Ovary (tissue), 3 donors: Measurements from ENCODE around the gene MAGI1.

Experiments used
- EP300 ChIP-seq: sonication (generic); formaldehyde crosslinking; IDR thresholded peaks from one replicate; pipeline ENCODE4 v1.6.1; 2017; ENCODE audit warnings: antibody characterized with exemption
- POLR2A ChIP-seq: fragments of 450-650 bp; IDR thresholded peaks from one replicate; pipeline ENCODE4 v1.6.1; 2017; ENCODE audit warnings: antibody characterized with exemption, mild to moderate bottlenecking, moderate library complexity
- TF ChIP-seq, protein P1 (sequence below), 3 donors: fragments of 450-650 bp in 2 of 3; fragments of 200-600 bp in 1 of 3; IDR thresholded peaks; one replicate each; pipeline versions ENCODE4 v1.5.1 to v1.8.0; 2016 to 2022; ENCODE audit warnings: antibody characterized with exemption in 3 of 3, mild to moderate bottlenecking in 1 of 3
- donor health status: DM: no; HTN: no; CAD: no.

DNA sequence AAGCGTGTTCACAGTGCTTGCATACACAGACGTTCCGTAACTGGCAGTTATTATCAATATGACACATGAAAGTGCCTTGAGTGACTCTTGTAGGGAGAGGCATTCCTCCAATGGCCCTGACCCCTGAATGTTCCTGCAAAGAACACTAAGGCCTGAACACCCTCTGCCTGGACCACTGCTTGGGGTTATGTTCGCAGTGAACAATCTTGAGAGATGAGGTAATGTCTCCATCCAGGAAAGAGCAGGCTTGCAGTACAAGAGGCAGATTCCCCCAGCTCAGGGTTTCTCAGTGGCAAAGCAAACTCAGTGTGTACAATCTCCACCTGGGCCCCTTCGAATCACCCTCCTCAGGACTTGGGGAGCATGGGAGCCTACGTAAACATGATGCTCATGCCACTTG, 324.6 kb downstream of the MAGI1 start:
- TF ChIP-seq POLR2A: no peak
- TF ChIP-seq, protein P1, sequence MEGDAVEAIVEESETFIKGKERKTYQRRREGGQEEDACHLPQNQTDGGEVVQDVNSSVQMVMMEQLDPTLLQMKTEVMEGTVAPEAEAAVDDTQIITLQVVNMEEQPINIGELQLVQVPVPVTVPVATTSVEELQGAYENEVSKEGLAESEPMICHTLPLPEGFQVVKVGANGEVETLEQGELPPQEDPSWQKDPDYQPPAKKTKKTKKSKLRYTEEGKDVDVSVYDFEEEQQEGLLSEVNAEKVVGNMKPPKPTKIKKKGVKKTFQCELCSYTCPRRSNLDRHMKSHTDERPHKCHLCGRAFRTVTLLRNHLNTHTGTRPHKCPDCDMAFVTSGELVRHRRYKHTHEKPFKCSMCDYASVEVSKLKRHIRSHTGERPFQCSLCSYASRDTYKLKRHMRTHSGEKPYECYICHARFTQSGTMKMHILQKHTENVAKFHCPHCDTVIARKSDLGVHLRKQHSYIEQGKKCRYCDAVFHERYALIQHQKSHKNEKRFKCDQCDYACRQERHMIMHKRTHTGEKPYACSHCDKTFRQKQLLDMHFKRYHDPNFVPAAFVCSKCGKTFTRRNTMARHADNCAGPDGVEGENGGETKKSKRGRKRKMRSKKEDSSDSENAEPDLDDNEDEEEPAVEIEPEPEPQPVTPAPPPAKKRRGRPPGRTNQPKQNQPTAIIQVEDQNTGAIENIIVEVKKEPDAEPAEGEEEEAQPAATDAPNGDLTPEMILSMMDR (IDR thresholded peaks at IDR 0.05): no peak
- TF ChIP-seq EP300: no peak
